A204.1 (cell line): ENCODE results near the gene CDC42SE2.

Experiments
- FAIRE-seq: peaks from 2 replicates; lab custom pipeline; 2012; peaks lifted over from hg19 to GRCh38; lab: Jason Lieb, UNC

CDC42SE2 gene

GRCh38 chr5:131263648-131264450, at the start of gene CDC42SE2:
TSS of gene CDC42SE2 (plus strand) at chr5:131264053. CDS start at chr5:131359494, 95,441 bp downstream.
- FAIRE-seq: no peak

- FAIRE-seq: no peak
Observed at GRCh38 chr5:131214609-131215227, 49.1 kb upstream of the CDC42SE2 start.

GRCh38 chr5:131217791-131218190, 46.1 kb upstream of the CDC42SE2 start:
- FAIRE-seq: no peak

- no peak for FAIRE-seq
Observed at GRCh38 chr5:131218392-131218791, 45.5 kb upstream of the CDC42SE2 start.

GRCh38 chr5:131220566-131220965, 43.3 kb upstream of the CDC42SE2 start:
- FAIRE-seq: no peak

- no peak for FAIRE-seq
Observed at GRCh38 chr5:131221008-131221703, 42.7 kb upstream of the CDC42SE2 start.

- no peak for FAIRE-seq
Observed at GRCh38 chr5:131221888-131222287, 42.0 kb upstream of the CDC42SE2 start.

GRCh38 chr5:131222731-131223130, 41.1 kb upstream of the CDC42SE2 start:
- no peak for FAIRE-seq

GRCh38 chr5:131223751-131224386, 40.0 kb upstream of the CDC42SE2 start:
- no peak for FAIRE-seq

GRCh38 chr5:131224387-131225201, 39.3 kb upstream of the CDC42SE2 start:
- FAIRE-seq: no peak

- FAIRE-seq: no peak
Observed at GRCh38 chr5:131225282-131225974, 38.4 kb upstream of the CDC42SE2 start.

- no peak for FAIRE-seq
Observed at GRCh38 chr5:131226899-131227298, 37.0 kb upstream of the CDC42SE2 start.

- no peak for FAIRE-seq
Observed at GRCh38 chr5:131228646-131229045, 35.2 kb upstream of the CDC42SE2 start.

- FAIRE-seq: no peak
Observed at GRCh38 chr5:131229623-131230022, 34.2 kb upstream of the CDC42SE2 start.

- no peak for FAIRE-seq
Observed at GRCh38 chr5:131230406-131230805, 33.4 kb upstream of the CDC42SE2 start.

- FAIRE-seq: no peak
Observed at GRCh38 chr5:131239686-131240085, 24.2 kb upstream of the CDC42SE2 start.

GRCh38 chr5:131242728-131243255, 21.1 kb upstream of the CDC42SE2 start:
- FAIRE-seq: no peak

GRCh38 chr5:131245312-131245711, 18.5 kb upstream of the CDC42SE2 start:
- no peak for FAIRE-seq

GRCh38 chr5:131245948-131246347, 17.9 kb upstream of the CDC42SE2 start:
- FAIRE-seq: no peak

GRCh38 chr5:131246504-131246903, 17.3 kb upstream of the CDC42SE2 start:
- FAIRE-seq: no peak
